HepG2 (cell line): Measurements from ENCODE around the gene IVL.
A peak's percentile ranks its signal among the peaks of the same experiment; 100 is the strongest.

Experiments used
- BRF2 ChIP-seq: sonication (generic); formaldehyde crosslinking; IDR thresholded peaks from 2 replicates; pipeline ENCODE4 v1.8.1; 2022; ENCODE audit warnings: mild to moderate bottlenecking, missing genetic modification reagents
- CEBPB ChIP-seq: IDR thresholded peaks from 2 replicates; pipeline ENCODE4 v1.6.1; 2011; ENCODE audit warnings: low read depth, low read length, improper control_type of control experiment, borderline replicate concordance
- CREB1 ChIP-seq, 2 experiments: fragments of 450-650 bp in 1 of 2; IDR thresholded peaks; 2 replicates each; pipeline ENCODE4 v1.6.1; 2016 to 2017; ENCODE audit warnings: control low read depth in 1 of 2, mild to moderate bottlenecking in 1 of 2, missing compliant biosample characterization in 1 of 2, missing genetic modification characterization in 1 of 2
- EZH2 ChIP-seq: conservative IDR thresholded peaks from 2 replicates; pipeline ENCODE4 v1.6.1; 2012; ENCODE audit warnings: mild to moderate bottlenecking, low read depth, low read length, moderate library complexity
- FOXM1 ChIP-seq: sonication (generic); formaldehyde crosslinking; IDR thresholded peaks from 2 replicates; pipeline ENCODE4 v1.5.0; 2020; ENCODE audit warnings: missing genetic modification reagents
- GZF1 ChIP-seq: sonication (generic); formaldehyde crosslinking; IDR thresholded peaks from 2 replicates; pipeline ENCODE4 v1.5.1; 2020; ENCODE audit warnings: mild to moderate bottlenecking, missing genetic modification reagents
- MTA1 ChIP-seq: sonication (generic); formaldehyde crosslinking; IDR thresholded peaks from 2 replicates; pipeline ENCODE4 v1.4.0; 2020; ENCODE audit warnings: missing genetic modification reagents, mild to moderate bottlenecking, borderline replicate concordance
- NR2C2 ChIP-seq: sonication (generic); formaldehyde crosslinking; IDR thresholded peaks from 2 replicates; pipeline ENCODE4 v1.4.0; 2020; ENCODE audit warnings: missing genetic modification reagents, mild to moderate bottlenecking, moderate library complexity, borderline replicate concordance
- NR2F1 ChIP-seq, 2 experiments: fragments of 450-650 bp in 1 of 2; formaldehyde crosslinking in 1 of 2; IDR thresholded peaks; 2 replicates each; pipeline versions ENCODE4 v1.5.0 to v1.6.1; 2016 to 2020; ENCODE audit warnings: mild to moderate bottlenecking in 1 of 2, missing compliant biosample characterization in 1 of 2, missing genetic modification reagents in 1 of 2, moderate library complexity in 1 of 2
- ZNF333 ChIP-seq: sonication (generic); formaldehyde crosslinking; IDR thresholded peaks from 2 replicates; pipeline ENCODE4 v1.4.0; 2020; ENCODE audit warnings: mild to moderate bottlenecking, missing genetic modification reagents, borderline replicate concordance
- ZNF614 ChIP-seq: IDR thresholded peaks from 2 replicates; pipeline ENCODE4 v1.6.1; 2018; ENCODE audit warnings: missing biosample characterization, missing genetic modification reagents, inconsistent platforms, borderline replicate concordance
- ZNF883 ChIP-seq: sonication (generic); formaldehyde crosslinking; IDR thresholded peaks from 2 replicates; pipeline ENCODE4 v1.5.1; 2020; ENCODE audit warnings: mild to moderate bottlenecking, missing genetic modification reagents; ENCODE audit errors: not compliant biosample characterization
- TF ChIP-seq, protein P1 (sequence below): sonication (generic); formaldehyde crosslinking; IDR thresholded peaks from 2 replicates; pipeline ENCODE4 v1.5.0; 2020; ENCODE audit warnings: mild to moderate bottlenecking, missing genetic modification reagents, moderate library complexity

- TF ChIP-seq BRF2 (CRISPR knock-in tag) (no peak), ZNF614 (CRISPR knock-in tag) (no peak), GZF1 (CRISPR knock-in tag) (no peak), ZNF883 (no peak), EZH2 (no peak), NR2F1 (CRISPR knock-in tag; IDR thresholded peaks at IDR 0.05) (no peak), FOXM1 (CRISPR knock-in tag) (no peak), MTA1 (no peak), CEBPB (no peak), ZNF333 (CRISPR knock-in tag) (no peak), NR2C2 (CRISPR knock-in tag) (no peak), CREB1 (IDR thresholded peaks at IDR 0.05) (no peak), CREB1 (CRISPR knock-in tag; IDR thresholded peaks at IDR 0.05) (no peak)
- TF ChIP-seq, protein P1, sequence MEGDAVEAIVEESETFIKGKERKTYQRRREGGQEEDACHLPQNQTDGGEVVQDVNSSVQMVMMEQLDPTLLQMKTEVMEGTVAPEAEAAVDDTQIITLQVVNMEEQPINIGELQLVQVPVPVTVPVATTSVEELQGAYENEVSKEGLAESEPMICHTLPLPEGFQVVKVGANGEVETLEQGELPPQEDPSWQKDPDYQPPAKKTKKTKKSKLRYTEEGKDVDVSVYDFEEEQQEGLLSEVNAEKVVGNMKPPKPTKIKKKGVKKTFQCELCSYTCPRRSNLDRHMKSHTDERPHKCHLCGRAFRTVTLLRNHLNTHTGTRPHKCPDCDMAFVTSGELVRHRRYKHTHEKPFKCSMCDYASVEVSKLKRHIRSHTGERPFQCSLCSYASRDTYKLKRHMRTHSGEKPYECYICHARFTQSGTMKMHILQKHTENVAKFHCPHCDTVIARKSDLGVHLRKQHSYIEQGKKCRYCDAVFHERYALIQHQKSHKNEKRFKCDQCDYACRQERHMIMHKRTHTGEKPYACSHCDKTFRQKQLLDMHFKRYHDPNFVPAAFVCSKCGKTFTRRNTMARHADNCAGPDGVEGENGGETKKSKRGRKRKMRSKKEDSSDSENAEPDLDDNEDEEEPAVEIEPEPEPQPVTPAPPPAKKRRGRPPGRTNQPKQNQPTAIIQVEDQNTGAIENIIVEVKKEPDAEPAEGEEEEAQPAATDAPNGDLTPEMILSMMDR (CRISPR knock-in tag) = peak; percentile 53
These were observed 9.4 kb downstream of the IVL start for GRCh38 chr1:152917794-152918193.
